Pons (tissue), 1 donor: ENCODE results near the gene USP51.
"Not testable (repeated sequence)": the region's sequence is repeated elsewhere in the genome, so short reads cannot be mapped to it uniquely, and the experiment has no call there.

ENCODE experiments used
- DNase-seq: peaks from one replicate; pipeline ENCODE4 v3.0.0-alpha.2; 2016; ENCODE audit warnings: low spot score

Gene USP51

DNA sequence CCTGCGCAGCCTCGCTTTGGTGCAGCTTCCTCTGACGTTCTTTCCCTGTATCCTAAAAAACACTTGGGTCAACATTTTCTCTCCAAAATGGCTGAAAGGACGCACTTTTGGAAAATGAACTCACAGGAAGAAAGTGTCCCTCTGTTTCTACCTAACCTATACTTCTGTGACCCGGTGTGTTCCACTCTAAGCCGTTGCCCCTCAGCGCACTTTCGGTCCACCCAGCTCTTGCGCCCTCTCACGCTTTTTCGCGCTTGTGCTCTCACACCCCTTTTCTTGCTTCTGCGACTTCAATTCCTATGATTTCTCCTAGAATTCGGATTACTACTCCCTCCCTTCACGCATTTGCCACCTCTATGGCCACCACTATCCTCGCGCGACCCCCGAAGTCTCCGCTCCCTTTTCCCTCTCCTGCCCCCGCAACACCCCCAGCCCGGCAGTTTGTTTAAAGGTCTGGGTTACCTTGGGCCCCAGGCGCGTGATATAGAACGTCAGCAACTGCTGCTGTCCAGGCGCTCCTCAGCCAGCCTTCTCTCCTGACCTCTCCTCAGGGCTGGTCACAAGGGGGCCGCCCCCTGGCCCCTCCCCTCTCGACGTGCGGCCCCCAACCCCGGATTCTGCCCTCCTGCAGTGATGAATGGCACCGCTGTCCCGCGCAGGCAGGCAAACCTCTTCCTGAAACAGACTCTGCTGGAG is at the start of gene USP51:
Gene USP51, minus strand, starts transcription at position 535 of the 696 bp plus-strand sequence. CDS start 909 bp downstream, outside the sequence.
- peak; percentile 42 for DNase-seq

- peak; percentile 1 for DNase-seq
Measured at GRCh38 chrX:55524487-55524886, 34.8 kb upstream of the USP51 start.

DNA sequence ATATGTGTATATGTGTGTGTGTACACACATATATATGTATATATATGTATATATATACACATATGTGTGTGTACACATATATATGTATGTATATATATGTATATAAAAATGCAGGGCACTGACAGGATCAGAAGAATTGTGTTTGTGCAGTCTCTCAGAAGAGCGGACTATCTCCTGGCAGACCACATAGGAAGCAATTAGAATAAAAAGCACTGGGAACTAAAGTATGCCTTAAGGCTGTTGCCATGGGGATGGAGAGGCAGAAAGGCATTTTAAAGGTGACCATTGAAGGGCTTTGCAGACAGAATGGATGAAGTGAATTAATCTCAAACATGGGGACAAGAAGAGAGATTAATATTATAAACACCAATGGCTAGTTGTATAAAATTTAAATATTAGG is 33.7 kb upstream of the USP51 start:
- no peak for DNase-seq

DNA sequence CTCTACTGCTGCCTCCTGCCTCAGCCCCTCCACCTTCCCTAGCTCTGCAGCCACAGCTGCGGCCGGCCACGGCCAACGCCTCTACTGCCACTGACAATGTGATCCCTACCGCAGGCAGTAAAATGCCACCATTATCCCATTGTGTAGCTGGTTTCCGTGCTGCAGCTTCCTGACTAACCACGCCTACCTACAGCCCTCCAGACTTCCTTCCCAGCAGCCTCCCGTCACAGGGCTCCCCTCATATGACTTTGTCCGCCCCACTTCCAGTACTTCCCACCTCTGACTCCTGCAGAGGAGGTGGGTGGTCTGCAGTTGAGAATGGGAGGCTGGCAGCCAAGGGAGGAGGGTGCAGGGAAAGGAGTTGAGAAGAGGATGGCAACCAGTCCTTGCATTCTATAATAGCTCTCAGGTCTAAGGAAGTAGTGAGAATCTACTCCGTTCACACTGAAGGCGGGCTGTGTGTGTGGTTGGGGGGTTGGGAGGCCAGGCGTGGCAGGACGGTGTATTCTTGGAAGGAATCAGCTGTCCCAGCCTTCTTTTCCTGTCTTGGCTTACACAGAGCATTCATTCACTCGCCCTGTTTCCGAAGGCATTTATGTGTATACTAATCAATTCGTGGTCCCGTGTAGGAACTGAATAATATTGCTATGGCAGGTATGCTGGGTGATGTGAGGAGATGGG is 33.1 kb upstream of the USP51 start:
- peak; percentile 2 for DNase-seq

DNA sequence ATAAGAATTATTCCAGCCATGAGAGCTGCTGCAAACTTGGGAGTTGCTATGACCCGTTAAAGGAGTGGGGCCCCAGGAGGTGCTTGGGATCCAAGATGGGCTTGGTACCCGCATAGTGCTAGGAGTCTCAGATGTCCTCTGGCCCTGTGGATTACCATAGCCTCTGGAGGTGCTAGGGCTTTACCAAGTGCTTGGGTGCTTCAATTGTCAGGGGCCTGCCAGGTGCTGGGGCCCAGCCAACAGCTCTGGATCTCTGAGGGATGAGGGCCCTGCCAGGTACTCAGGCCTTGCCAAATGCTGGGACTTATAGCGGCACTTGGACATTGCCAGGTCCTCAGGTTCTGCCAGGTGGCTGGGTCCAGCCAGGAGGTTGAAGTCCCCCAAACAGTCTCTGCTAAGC is 32.0 kb upstream of the USP51 start:
- no peak for DNase-seq

GRCh38 chrX:55516794-55517481 is 27.3 kb upstream of the USP51 start:
- DNase-seq: not testable (repeated sequence)

DNA sequence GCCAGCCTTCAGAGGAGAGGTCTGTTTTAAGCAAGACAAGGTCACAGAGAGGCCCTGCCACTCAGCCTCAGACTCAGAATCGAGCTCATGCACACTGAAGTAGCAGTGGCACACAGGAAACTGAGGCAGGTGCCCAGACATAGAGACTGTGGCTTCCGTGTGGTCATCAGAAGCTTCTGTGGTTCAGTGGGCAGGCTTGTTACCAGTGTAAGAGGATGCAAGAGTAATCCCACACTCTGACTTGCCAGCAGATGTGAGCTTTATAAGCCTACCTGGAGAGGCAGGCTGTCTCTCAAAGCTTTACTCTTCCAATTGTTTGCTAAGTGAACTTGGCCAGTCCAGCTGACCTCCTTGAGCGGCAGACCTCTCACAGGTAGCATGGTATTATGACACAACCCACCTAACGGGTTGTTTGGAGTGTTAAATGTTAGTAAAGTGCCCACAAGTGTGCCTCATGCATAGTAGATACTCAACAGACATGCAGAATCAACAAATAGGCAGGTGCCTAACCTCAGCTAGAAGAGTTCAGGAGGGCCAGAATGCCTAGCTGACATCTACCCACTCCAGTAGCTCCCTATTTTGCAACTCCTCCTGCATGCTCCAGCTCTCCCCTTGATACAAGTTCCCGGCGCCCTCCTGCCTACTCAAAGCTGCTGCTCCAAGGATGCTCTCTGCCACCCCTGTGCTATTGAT is 23.5 kb upstream of the USP51 start:
- DNase-seq: not testable (repeated sequence)

GRCh38 chrX:55508410-55509152 is 18.9 kb upstream of the USP51 start:
- not testable (repeated sequence) for DNase-seq

DNA sequence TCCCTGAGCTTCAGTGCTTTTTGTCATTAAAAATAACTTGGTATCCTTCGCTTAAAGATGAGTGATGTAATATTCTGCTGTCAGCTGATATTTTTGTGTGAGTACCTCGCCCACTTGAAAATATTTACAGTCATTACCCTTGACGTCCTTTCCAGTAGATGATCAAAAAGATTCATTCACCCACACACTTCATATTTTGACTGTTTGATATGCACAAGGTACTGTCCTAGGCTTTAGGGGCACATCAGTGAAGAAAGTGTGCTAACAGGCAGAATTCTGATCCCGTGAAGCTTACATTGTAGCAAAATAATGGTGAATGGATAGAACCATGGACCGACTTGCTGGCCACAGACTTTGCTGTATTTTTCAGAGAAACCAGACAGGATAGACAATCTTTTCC is 18.1 kb upstream of the USP51 start:
- not testable (repeated sequence) for DNase-seq

- DNase-seq: not testable (repeated sequence)
Measured at GRCh38 chrX:55507010-55507409, 17.4 kb upstream of the USP51 start.

DNA sequence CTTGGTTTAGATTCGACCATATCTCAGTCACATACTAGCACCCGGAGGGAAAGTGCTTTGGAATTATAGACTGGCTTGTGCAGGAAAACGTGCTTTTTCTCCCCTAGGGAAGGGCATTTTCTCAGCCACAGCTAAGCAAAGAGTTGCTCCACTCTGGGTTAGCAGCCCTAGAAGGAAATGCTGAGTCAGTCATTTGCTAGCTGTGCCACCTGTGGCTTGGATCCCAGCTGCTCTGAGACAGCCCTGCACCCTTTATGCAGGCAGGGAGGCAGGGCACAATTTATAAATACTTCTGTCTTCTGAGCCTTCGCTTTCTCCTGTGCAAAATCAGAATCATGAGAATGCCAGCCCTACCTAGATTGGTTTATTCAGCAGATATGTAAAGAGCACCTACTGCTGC is 1.3 kb upstream of the USP51 start:
- no peak for DNase-seq

GRCh38 chrX:55490121-55490520 is 473 bp upstream of the USP51 start:
- peak; percentile 9 for DNase-seq

DNA sequence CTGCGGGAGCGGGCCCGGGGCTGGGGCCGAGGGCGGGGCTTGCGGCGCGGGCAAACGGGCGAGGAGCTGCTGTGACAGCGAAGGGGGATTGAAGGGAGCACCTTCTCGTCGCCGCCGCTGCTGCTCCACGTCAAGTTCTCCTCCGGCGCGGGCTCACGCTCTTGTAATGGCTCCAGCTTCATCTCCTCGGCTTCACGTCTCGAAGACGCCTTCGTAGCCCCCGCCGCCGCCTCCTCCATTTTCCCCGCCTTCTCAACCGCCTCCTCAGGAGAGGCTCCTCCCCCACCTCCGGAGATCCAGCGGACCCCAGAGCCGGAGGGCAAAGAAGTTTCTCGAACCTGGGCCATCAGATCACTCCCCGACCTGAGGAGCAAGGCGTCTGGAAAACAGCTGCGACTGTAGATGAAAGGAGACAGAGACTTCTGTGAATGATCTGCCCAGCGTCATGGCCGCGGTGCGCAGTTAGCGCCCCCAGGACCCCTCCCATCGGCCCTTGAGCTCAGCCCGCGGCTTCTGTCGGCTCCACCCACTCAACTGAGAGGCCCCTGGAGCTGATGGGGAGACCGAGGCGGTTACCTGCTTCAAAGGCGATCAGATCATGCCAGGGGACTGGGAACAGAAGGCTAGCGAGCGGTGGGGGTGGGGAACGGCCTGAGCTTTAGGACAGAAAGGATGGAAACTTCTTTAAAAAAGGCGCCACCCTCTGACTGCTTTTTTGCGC is 895 bp downstream of the USP51 start:
- DNase-seq: peak; percentile 78

DNA sequence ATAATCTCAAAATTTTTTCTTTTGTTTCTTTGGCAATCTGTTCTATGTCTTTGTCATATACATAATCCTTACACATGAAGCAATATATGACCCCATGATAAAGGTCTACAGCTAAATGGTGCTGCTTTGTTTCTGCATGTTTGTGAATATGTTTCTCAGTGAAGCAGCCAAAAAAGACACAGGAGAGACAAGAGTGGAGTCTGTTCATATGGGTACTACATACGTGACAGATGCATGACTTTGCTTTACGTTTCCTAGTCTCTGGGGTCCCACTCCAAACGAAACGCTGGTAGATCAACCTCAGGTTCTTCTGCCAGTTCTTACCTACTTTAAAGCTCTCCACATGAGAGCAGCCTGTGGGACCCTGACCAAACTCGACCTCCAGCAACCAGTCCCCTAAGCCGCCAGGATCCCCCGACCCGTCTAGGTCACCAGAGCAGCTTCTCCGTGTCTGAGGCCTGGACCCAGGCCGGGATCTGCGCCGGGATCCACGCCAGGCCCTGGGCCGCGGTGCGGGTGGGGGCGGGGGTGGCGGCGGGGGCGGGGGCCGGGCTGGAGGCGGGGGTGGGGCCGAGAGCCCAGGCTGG is 1.5 kb downstream of the USP51 start:
- peak; percentile 29 for DNase-seq

DNA sequence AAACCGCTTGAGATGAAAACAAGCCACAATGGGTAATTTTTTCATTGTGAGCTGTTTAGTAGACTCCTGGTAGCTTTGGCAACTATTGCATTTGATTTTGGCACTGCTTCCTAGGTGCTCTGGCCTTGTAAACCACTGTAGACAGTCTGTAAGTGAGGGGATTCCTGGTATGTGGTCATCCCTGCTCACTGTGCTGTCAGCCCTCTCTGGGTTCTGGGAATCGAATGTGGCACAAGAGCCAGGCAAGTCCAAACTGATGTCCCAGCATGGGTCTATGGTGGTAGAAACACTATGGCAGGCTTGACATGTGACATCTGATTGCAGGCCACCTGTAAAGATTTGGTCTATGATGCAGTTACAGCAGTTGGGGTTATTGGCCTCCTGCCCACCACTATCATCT is 2.5 kb downstream of the USP51 start:
- no peak for DNase-seq

DNA sequence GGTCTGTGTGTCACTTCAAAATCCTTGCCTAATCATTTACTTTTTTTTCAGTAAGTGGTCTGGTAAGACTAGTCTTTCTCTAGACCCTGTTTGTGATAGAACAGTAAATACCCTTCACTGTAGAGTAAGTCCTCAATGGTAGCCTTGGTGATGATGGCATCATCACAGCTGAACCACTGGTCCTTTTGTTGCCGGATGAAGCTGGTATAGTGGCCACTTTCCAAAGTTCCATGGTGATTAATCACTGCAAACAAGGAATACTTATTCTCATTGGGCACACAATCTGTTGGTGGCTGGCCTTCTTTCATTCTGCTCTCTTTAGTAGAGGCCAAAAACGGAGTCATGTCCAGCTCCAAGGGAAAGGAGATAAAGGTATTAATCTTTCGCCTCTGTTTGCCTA is 2.9 kb downstream of the USP51 start:
- peak; percentile 95 for DNase-seq

GRCh38 chrX:55484948-55485347 is 4.7 kb downstream of the USP51 start:
- DNase-seq: no peak

DNA sequence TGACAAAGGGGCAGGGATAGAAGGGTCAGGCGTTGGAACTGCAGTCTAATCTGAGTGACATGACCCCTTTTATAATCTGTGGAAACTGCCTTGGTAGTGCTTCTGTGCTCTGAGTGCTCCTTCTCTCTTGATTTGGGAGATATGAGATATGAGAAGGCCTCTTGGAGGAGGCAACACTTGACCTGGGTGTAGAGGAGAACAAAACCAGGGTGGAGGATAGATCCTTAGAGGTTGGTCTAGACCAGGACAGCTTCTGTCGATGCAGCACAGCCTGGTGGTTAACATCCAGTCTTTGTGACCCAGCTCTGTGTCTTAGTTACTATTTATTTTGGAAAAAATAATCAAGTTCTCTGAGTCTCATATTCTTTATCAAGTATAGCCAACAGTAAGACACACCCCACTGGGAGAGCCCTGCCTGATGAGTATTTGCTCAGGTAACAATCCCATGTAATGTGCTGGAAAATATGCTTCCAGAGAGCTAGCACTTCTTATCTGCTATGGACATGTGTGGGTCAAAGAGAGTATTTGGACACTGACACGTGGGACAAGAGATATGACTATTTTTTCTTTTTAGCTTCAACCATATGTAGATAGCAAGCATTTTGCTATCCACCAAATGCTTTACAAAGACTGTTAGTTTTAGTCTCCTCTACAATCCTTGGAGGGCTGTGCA is 9.1 kb downstream of the USP51 start:
- DNase-seq: no peak

GRCh38 chrX:55479956-55480355 is 9.7 kb downstream of the USP51 start:
- not testable (repeated sequence) for DNase-seq

DNA sequence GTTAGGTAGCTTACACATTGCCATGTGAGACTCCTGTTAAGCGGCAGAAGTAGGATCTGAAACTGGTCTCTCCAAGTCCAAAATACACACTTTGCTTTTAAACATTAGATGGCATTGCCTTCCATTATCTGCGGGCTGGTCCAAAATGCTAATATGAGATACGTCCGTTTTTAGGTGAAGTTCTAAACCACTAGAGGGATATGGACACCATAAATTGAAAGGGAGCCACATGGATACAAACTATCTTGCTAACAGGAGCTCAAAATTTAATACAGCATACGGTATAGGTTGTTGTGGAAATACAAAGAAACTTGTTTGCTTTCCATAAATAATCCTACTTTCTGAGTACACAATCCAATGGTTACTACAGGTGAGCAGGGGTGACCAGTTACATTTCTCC is 23.9 kb downstream of the USP51 start:
- not testable (repeated sequence) for DNase-seq
